Measurements from ENCODE around the gene PLCH1. TPM values are rescaled to one million over a fixed set of nuclear protein-coding genes. Genes with fewer than 3 reads are reported as not detected.

Gene PLCH1
- total RNA-seq, 4 donors from 2014 or later = under 0.01 TPM; not detected in 3

GRCh38 chr3:155598671-155599070, 146.2 kb downstream of the PLCH1 start:
- TF ChIP-seq CTCF (IDR thresholded peaks at IDR 0.05; ENCODE audit: low read depth) = no peak

GRCh38 chr3:155596615-155597014, 148.3 kb downstream of the PLCH1 start:
- TF ChIP-seq CTCF (IDR thresholded peaks at IDR 0.05; ENCODE audit: low read depth) = no peak

GRCh38 chr3:155595371-155595770, 149.5 kb downstream of the PLCH1 start:
- no peak for TF ChIP-seq CTCF (IDR thresholded peaks at IDR 0.05; ENCODE audit: low read depth)

DNA sequence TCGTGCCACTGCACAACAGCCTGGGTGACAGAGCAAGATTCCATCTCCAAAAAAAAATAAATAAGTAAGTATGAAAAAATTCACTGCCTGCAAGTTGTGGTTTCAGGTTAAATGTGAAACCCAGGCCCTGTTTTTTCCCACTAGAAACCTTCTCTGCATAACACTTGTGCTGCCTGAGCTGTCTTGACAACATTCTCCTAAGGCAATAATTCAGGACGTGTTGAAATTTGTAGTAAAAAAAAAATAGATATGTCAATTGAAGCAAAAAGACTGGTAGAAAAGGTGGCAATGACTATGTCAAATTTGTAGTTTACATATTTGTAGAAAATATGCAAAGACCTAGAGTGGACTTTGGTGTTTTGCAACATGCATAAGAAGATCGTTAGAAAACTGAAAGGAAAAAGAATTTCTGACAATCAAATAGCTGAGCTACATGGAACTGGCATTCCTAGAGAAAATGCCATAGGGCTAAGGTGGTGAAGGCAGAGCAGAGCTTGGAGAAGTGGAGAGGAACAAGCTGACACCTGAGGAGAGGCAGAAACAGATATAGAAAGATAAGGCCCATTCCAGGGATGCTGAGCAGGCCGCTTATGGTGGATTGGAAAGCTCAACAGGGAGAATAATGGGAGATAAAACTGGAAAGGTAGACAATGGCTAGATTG, 150.2 kb downstream of the PLCH1 start:
- TF ChIP-seq CTCF (IDR thresholded peaks at IDR 0.05; ENCODE audit: low read depth) = no peak

DNA sequence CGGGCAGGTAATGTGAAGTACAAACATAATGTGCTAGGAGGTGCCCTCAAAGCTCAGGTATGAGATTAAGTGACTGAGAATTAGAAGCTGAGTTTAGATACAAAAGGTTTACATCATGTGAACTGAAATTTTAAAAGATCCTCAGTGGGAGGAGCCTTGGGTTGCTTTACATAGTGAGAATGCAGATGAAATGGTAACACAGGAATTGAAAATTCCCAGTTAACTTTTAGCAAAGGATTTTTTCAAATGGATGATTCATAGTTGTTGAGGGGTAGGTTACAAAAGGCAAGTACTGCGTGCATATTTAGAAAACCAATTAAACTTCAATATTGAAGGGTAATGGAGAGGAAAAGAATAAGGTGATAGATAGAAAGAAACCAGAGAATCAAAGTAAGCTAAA, 157.3 kb downstream of the PLCH1 start:
- TF ChIP-seq CTCF (IDR thresholded peaks at IDR 0.05; ENCODE audit: low read depth) = no peak

DNA sequence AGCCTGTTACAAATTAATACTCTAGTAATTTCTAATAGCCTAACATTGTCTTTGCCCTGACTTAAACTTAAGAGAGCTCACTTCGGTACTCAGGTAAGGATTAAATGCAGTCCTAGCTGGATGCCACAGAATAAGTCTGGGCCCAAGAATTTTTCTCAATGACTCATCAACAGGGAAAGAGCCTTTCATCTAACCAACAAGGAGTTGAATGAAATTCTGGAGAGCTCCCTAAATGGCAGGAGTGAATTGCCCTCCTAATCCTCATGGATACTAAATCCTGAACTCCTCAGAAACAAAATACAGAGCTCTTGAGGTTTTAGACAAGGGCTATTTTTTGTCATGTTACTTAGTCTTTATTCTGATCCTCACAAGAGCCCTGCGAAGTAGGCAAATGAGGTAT, 159.5 kb downstream of the PLCH1 start:
- TF ChIP-seq CTCF (IDR thresholded peaks at IDR 0.05; ENCODE audit: low read depth) = no peak

- TF ChIP-seq CTCF (IDR thresholded peaks at IDR 0.05; ENCODE audit: low read depth) = no peak
Observed at GRCh38 chr3:155581579-155581978, 163.3 kb downstream of the PLCH1 start.
